Putamen (tissue), 1 donor: ENCODE measurements around the gene TRMT10B.
A peak's percentile ranks its signal among the peaks of the same experiment; 100 is the strongest.

Experiments
- DNase-seq: peaks from one replicate; pipeline ENCODE4 v3.0.0-alpha.2; 2016; ENCODE audit warnings: low spot score

Gene TRMT10B

GRCh38 chr9:37753489-37754190 lies at the start of gene TRMT10B:
TRMT10B (plus strand) TSS chr9:37753805; CDS start chr9:37761932, 8,127 bp downstream.
- DNase-seq, result peak; percentile 68

- DNase-seq, result no peak
Observed at GRCh38 chr9:37705787-37706186, 47.8 kb upstream of the TRMT10B start.

- no peak for DNase-seq
Observed at GRCh38 chr9:37706290-37706689, 47.3 kb upstream of the TRMT10B start.

GRCh38 chr9:37707748-37708147 lies 45.9 kb upstream of the TRMT10B start:
- DNase-seq, result no peak

- no peak for DNase-seq
Observed at GRCh38 chr9:37710046-37710445, 43.6 kb upstream of the TRMT10B start.

GRCh38 chr9:37715260-37715659 lies 38.3 kb upstream of the TRMT10B start:
- peak; percentile 5 for DNase-seq

- DNase-seq, result no peak
Observed at GRCh38 chr9:37715991-37716505, 37.6 kb upstream of the TRMT10B start.

- DNase-seq, result no peak
Observed at GRCh38 chr9:37719526-37719925, 34.1 kb upstream of the TRMT10B start.

GRCh38 chr9:37727013-37727412 lies 26.6 kb upstream of the TRMT10B start:
- DNase-seq, result no peak

GRCh38 chr9:37729499-37729898 lies 24.1 kb upstream of the TRMT10B start:
- no peak for DNase-seq

- DNase-seq, result no peak
Observed at GRCh38 chr9:37730256-37730655, 23.3 kb upstream of the TRMT10B start.

- DNase-seq, result no peak
Observed at GRCh38 chr9:37730839-37731238, 22.8 kb upstream of the TRMT10B start.

- DNase-seq, result no peak
Observed at GRCh38 chr9:37732086-37732741, 21.4 kb upstream of the TRMT10B start.

GRCh38 chr9:37732952-37733351 lies 20.7 kb upstream of the TRMT10B start:
- no peak for DNase-seq

GRCh38 chr9:37739222-37739621 lies 14.4 kb upstream of the TRMT10B start:
- no peak for DNase-seq

GRCh38 chr9:37740128-37740527 lies 13.5 kb upstream of the TRMT10B start:
- no peak for DNase-seq

- no peak for DNase-seq
Observed at GRCh38 chr9:37740631-37741328, 12.8 kb upstream of the TRMT10B start.

- no peak for DNase-seq
Observed at GRCh38 chr9:37745970-37746369, 7.6 kb upstream of the TRMT10B start.

GRCh38 chr9:37746448-37747270 lies 6.9 kb upstream of the TRMT10B start:
- no peak for DNase-seq

- DNase-seq, result peak; percentile 53
Observed at GRCh38 chr9:37747271-37747753, 6.3 kb upstream of the TRMT10B start.

- no peak for DNase-seq
Observed at GRCh38 chr9:37749129-37749528, 4.5 kb upstream of the TRMT10B start.

- DNase-seq, result no peak
Observed at GRCh38 chr9:37751186-37751585, 2.4 kb upstream of the TRMT10B start.
